Hepatocyte (in vitro differentiated cells): Measurements from ENCODE around the gene PPP1R15A.
A peak's percentile ranks its signal among the peaks of the same experiment; 100 is the strongest.

Source experiments
- CTCF ChIP-seq: fragments of 200-600 bp; sonication (generic); IDR thresholded peaks from 2 replicates; pipeline ENCODE4 v1.5.1; 2016; ENCODE audit warnings: antibody characterized with exemption, mild to moderate bottlenecking; ENCODE audit not compliant: poor library complexity
- EZH2 ChIP-seq: fragments of 200-600 bp; sonication (generic); IDR thresholded peaks from 2 replicates; pipeline ENCODE4 v1.6.1; 2016; ENCODE audit warnings: antibody characterized with exemption, mild to moderate bottlenecking, borderline replicate concordance
- EZH2phosphoT487 ChIP-seq: fragments of 200-600 bp; sonication (generic); IDR thresholded peaks from one replicate; pipeline ENCODE4 v1.6.1; 2018; ENCODE audit warnings: antibody characterized with exemption, mild to moderate bottlenecking, low read depth, moderate library complexity; ENCODE audit not compliant: unreplicated experiment, severe bottlenecking

GRCh38 chr19:48835734-48836088, 36.5 kb upstream of the PPP1R15A start:
- TF ChIP-seq CTCF (peak; percentile 88), EZH2 (no peak), EZH2phosphoT487 (no peak)
